KOPT-K1 (cell line): ENCODE measurements around the gene MRPL47.

ENCODE experiments used
- H3K27ac ChIP-seq: fragments of 200-600 bp; sonication (generic); 2 replicates; pipeline ENCODE4 v1.5.1; 2016; ENCODE audit warnings: antibody characterized with exemption, mild to moderate bottlenecking, low read depth, low read length; ENCODE audit not compliant: poor library complexity, severe bottlenecking
- H3K36me3 ChIP-seq: fragments of 200-600 bp; sonication (generic); 2 replicates; pipeline ENCODE4 v1.5.1; 2017; ENCODE audit warnings: antibody characterized with exemption, mild to moderate bottlenecking, low read length, moderate library complexity; ENCODE audit not compliant: insufficient read depth
- H3K9me3 ChIP-seq: fragments of 200-600 bp; sonication (generic); 2 replicates; pipeline ENCODE4 v1.5.1; 2017; ENCODE audit warnings: antibody characterized with exemption, low read length, mild to moderate bottlenecking; ENCODE audit not compliant: insufficient read depth, poor library complexity, severe bottlenecking

MRPL47 gene

GRCh38 chr3:179610066-179610465, 5.6 kb upstream of the MRPL47 start:
- Histone ChIP-seq H3K36me3 (peaks cover 9% of the 10 kb centered on the region; the same call in 1 of the 2 replicates), H3K27ac (no peak overlapping the region), H3K9me3 (no peaks in the 10 kb centered on the region)

DNA sequence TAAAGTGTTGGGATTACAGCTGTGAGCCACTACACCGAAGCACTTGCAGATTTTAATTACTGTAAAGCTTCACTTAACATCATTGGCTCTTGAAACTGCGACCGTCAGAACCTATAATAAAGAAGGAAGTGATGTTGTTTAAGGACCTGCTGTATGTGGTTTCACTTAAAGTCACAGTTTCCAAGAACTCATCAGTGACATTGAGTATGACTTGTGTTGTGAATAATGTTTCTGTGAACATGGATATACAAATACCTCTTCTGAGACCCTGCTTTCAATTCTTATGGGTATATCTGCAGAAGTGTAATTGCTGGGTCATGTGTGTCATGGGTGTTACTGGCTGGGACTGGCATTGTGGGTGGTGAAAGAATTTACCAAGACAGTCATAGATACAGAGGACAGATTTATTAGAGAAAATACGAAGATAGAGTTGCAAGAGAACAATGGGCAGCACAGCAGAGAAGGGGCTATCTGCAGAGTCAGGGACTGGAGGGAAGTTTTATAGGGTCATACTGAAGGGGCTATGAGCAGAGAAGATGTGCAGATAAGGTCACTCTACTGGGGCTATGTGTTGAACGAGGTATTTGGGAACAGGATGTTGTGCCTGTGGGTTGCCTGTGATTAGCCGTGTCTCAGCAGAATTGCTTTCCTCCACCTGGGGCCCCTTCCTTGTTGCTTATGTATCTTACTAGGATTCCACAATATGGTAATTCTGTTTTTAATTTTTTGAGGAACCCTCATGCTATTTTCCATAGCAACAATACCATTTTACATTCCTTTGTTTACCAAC, 4.7 kb upstream of the MRPL47 start:
- Histone ChIP-seq H3K27ac (peak overlapping the region; percentile 50), H3K36me3 (peaks cover 9% of the 10 kb centered on the region; the same call in 1 of the 2 replicates)

GRCh38 chr3:179606534-179607085, 2.2 kb upstream of the MRPL47 start:
- Histone ChIP-seq H3K36me3 (peaks cover 15% of the 10 kb centered on the region), H3K9me3 (no peaks in the 10 kb centered on the region), H3K27ac (no peak overlapping the region)

More for the DNA sequence above, 4.7 kb upstream of the MRPL47 start:
- H3K9me3 ChIP-seq: no peaks in the 10 kb centered on the region

- Histone ChIP-seq H3K27ac (peak overlapping the region; percentile 82), H3K36me3 (peaks cover 43% of the 10 kb centered on the region), H3K9me3 (no peaks in the 10 kb centered on the region)
Observed at GRCh38 chr3:179603831-179604230, 607 bp downstream of the MRPL47 start.

GRCh38 chr3:179603321-179603720, 1.1 kb downstream of the MRPL47 start:
- Histone ChIP-seq H3K36me3 (peaks cover 48% of the 10 kb centered on the region), H3K27ac (no peak overlapping the region), H3K9me3 (no peaks in the 10 kb centered on the region)

DNA sequence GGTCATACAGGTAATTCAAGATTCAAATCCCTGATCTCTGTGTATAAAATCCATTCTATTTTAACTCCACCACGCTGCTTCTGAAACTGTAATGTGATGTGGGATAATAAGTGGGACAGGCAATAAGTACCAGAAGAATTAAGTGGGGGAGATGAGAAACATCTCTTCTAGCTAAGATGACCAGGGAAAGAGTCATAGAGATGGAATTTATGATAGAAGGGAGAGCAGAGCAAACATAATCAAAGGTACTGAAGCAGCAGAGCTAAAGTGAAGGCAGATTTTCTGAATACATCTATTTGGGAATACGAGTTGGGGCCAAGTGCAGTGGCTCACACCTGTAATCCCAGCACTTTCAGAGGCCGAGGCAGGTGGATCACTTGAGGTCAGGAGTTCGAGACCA, 4.9 kb downstream of the MRPL47 start:
- H3K36me3 ChIP-seq: peaks cover 77% of the 10 kb centered on the region
- H3K9me3 ChIP-seq: no peaks in the 10 kb centered on the region
- no peak overlapping the region for H3K27ac ChIP-seq

- peaks cover 99% of the 10 kb centered on the region for H3K36me3 ChIP-seq
- no peak overlapping the region for H3K27ac ChIP-seq
- H3K9me3 ChIP-seq: no peaks in the 10 kb centered on the region
Observed at GRCh38 chr3:179591313-179591712, 13.1 kb downstream of the MRPL47 start.

- no peaks in the 10 kb centered on the region for H3K9me3 ChIP-seq
- no peak overlapping the region for H3K27ac ChIP-seq
- peaks cover 99% of the 10 kb centered on the region for H3K36me3 ChIP-seq
Observed at GRCh38 chr3:179590669-179591068, 13.8 kb downstream of the MRPL47 start.

GRCh38 chr3:179589143-179589542, 15.3 kb downstream of the MRPL47 start:
- H3K9me3 ChIP-seq: no peaks in the 10 kb centered on the region
- peaks cover 99% of the 10 kb centered on the region for H3K36me3 ChIP-seq
- H3K27ac ChIP-seq: no peak overlapping the region

DNA sequence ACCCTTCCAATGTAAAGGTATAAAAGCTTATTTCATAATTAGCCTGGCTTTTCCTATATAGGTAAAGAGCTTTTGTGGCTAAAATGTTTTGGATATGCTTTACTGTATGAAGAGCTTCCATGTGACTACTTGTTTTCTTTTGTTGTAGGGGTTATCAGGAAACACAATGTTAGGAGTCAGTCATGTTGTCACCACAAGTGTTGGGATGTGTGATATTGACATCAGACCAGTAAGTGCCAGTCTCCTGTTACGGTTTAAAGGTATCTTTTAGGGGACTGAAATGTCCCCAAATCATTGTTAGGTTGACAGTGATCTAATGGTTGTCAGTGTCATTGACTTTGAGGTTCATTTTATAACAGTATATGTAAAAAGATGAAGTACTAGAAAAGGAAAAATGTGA, 23.4 kb downstream of the MRPL47 start:
- Histone ChIP-seq H3K27ac (no peak overlapping the region), H3K9me3 (no peaks in the 10 kb centered on the region), H3K36me3 (peaks cover 99% of the 10 kb centered on the region)

DNA sequence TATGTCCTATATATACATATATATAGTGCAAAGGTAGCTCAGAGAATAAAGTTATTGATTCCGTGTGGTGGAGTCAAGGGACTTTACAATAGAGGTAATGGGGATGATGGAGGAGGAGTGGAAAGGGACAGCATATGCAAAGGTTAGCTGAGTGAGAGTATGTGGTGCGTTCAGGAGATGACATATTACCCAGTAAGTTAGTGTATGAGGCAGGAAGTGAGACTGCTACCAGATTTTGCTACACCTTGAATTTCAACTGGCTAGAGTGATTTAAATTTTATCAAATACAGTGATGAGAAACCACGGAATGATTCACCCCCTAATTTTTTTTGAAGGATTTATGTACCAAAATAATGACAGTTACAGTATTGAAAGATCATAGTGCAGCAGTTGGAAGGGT, 38.9 kb downstream of the MRPL47 start:
- no peak overlapping the region for H3K27ac ChIP-seq
- H3K36me3 ChIP-seq: peaks cover 22% of the 10 kb centered on the region
- H3K9me3 ChIP-seq: no peaks in the 10 kb centered on the region

DNA sequence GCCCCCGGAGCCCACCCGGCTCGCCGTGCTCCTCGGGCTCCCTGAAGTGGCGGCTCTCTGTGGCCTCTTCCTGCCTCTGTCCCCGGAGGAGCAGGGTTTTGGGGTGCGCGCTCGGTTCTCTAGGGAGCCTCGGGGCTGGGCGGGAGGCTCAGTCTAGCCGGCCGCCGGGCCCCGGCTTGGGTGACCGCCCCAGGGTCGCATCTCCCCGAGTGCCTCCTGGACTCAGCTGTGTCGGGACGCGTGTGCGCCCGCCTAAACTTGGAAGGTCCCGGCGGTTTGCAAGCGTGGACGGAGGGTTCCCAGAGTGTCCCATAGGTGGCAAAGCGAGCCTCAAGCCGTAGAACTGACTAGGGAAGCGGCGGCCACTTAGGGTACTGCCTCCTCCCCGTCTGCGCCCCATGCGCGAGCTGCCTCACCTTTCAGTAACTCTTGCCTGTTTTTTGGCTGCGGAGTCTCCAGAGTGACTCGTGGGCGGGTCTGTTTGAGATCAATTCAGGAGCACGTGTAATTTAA, 41.1 kb downstream of the MRPL47 start:
- no peaks in the 10 kb centered on the region for H3K9me3 ChIP-seq
- no peaks in the 10 kb centered on the region for H3K36me3 ChIP-seq
- peak overlapping the region; percentile 98 for H3K27ac ChIP-seq

DNA sequence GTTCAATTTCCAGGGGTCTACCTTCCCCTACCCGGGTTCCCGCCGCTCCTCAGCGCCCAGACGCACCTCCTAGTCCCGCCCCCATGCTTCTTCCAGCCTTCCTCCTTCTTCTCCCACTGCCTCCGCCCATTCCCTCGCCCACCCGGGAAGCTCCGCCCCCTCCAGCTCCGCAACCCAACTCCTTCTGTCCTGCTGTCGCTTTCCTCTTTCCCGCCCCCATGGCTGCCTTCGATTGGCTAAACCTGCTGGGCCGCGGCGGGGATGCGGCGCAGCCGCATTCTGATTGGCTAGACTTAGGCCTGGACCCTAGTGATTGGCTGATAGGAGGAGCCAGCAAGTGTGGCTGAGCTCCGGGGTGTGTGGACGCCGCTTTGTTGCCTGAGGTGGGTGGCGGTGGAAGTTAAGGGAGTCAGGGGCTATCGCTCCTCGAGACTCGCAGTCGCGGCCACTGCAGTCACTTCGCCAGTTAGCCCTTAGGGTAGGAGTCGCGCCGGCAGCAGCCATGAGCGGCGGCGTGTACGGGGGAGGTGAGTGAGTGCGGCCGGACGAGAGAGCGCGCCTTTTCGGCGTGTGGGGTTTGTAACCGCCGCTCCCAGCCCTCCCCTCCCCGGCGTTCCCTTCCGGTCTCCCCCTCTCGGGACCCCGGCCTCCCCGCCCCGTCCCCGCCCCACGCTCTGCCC, 41.7 kb downstream of the MRPL47 start, which contains the start of gene ACTL6A:
Gene ACTL6A (plus strand): TSS at position 336 of the 680 bp plus-strand sequence. CDS start 167 bp downstream, at position 503.
- peak within 1 kb of the TSS; percentile 98 for H3K27ac ChIP-seq
- H3K9me3 ChIP-seq: no peaks in the 10 kb centered on the region
- H3K36me3 ChIP-seq: no peaks in the 10 kb centered on the region

GRCh38 chr3:179560791-179561190, 43.6 kb downstream of the MRPL47 start:
- Histone ChIP-seq H3K9me3 (no peaks in the 10 kb centered on the region), H3K27ac (no peak overlapping the region), H3K36me3 (no peaks in the 10 kb centered on the region)

DNA sequence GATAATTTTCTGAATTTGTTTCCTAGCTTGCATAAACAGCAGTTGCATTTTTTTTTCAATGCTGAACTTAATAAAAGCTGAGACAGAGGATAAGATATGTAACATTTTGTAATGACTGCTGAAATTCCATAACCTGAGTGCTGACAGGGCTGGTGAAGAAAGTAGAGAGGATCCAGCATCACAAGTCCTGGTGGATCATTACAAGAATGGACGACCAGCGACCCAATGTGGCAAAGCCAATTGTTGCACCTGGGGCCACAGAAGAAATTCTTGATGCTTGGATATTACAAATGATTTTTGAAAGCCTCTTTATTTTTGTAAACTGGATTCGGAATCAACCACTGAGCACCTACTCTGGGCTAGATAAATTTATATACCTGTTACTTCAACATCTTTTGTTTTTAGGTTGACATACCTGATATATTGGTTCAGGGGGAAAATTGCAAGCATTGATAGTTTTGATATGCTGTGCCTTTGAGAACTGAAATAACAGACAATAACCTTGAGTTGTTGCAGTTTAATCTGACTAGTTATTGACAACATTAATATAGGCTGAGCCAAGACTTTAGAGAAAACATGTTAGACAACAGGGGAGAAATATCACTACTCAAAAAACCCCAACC, 45.6 kb downstream of the MRPL47 start:
- Histone ChIP-seq H3K27ac (no peak overlapping the region), H3K9me3 (no peaks in the 10 kb centered on the region), H3K36me3 (no peaks in the 10 kb centered on the region)
